AG04450 (cell line): ENCODE data around the gene NUDT1. TPM values are rescaled to one million over a fixed set of nuclear protein-coding genes. Genes with fewer than 3 reads are reported as not detected.

ENCODE experiments used
- CTCF ChIA-PET: fragments of 300-600, 350-600 bp; formaldehyde crosslinking; extraction: SDS; loops from one replicate; lab custom pipeline; 2022; ENCODE audit warnings: antibody characterized with exemption, inconsistent platforms; lab: Charles Lee
- POLR2A ChIA-PET: fragments of 350-600 bp; formaldehyde crosslinking; extraction: SDS; loops from one replicate; lab custom pipeline; 2021; ENCODE audit warnings: antibody characterized with exemption, inconsistent platforms; lab: Yijun Ruan, JAX
- DNase-seq: peaks from one replicate; pipeline ENCODE4 v3.0.0-alpha.2; 2011; ENCODE audit warnings: low read depth, low spot score
- H3K27ac ChIP-seq: one replicate; pipeline ENCODE4 v1.5.1; 2012; ENCODE audit warnings: low read depth, low read length, control low read depth
- H3K27me3 ChIP-seq: one replicate; pipeline ENCODE4 v1.6.0; 2012; ENCODE audit warnings: low read length; ENCODE audit not compliant: control insufficient read depth, insufficient read depth
- H3K4me3 ChIP-seq: 2 replicates; pipeline ENCODE4 v1.5.1; 2011; ENCODE audit warnings: mild to moderate bottlenecking, low read depth, low read length, control low read depth
- H3K9me3 ChIP-seq: 2 replicates; pipeline ENCODE4 v1.5.1; 2012; ENCODE audit warnings: low read length; ENCODE audit not compliant: control insufficient read depth, insufficient read depth
- CTCF ChIP-seq: IDR thresholded peaks from 2 replicates; pipeline ENCODE4 v1.5.1; 2011; ENCODE audit warnings: low read depth, low read length, control low read depth, inconsistent platforms
- polyA plus RNA-seq: library from polyadenylated mRNA; depleted of rRNA; stranded (reverse); fragments of >200 nt; gene quantifications from 2 replicates; pipeline ENCODE4 v1.2.3, GENCODE V29; 2011

Gene NUDT1
- polyA plus RNA-seq, 1 experiment, result 11.5 TPM

GRCh38 chr7:2199956-2200583 lies 42.0 kb upstream of the NUDT1 start:
- no peak for TF ChIP-seq CTCF
- POLR2A ChIA-PET, result no interaction called here
- no peak overlapping the region for H3K27ac ChIP-seq
- no peak for DNase-seq
- H3K27me3 ChIP-seq, result no peaks in the 10 kb centered on the region
- H3K4me3 ChIP-seq, result no peak overlapping the region
- H3K9me3 ChIP-seq, result peaks cover 15% of the 10 kb centered on the region
- CTCF ChIA-PET, result no interaction called here

- no peaks in the 10 kb centered on the region for H3K27me3 ChIP-seq
- no peak for TF ChIP-seq CTCF
- POLR2A ChIA-PET, result interaction anchor here (0.5 kb wide), 1 partner anchor 50 kb away, joined by 9 read pairs; no protein-coding TSS in a partner anchor
- CTCF ChIA-PET, result no interaction called here
- H3K27ac ChIP-seq, result no peak overlapping the region
- DNase-seq, result no peak
- peaks cover 13% of the 10 kb centered on the region for H3K9me3 ChIP-seq
- no peak overlapping the region for H3K4me3 ChIP-seq
Observed at GRCh38 chr7:2200584-2200980, 41.4 kb upstream of the NUDT1 start.

GRCh38 chr7:2201128-2201527 lies 40.9 kb upstream of the NUDT1 start:
- Histone ChIP-seq H3K27ac (no peak overlapping the region), H3K4me3 (no peak overlapping the region), H3K9me3 (peaks cover 9% of the 10 kb centered on the region), H3K27me3 (no peaks in the 10 kb centered on the region)
- CTCF ChIA-PET, result no interaction called here
- DNase-seq, result no peak
- no peak for TF ChIP-seq CTCF
- POLR2A ChIA-PET, result interaction anchor here (0.5 kb wide), 1 partner anchor 50 kb away, joined by 9 read pairs; no protein-coding TSS in a partner anchor

GRCh38 chr7:2201686-2202360 lies 40.2 kb upstream of the NUDT1 start:
- Histone ChIP-seq H3K9me3 (peaks cover 3% of the 10 kb centered on the region; the same call in 1 of the 2 replicates), H3K4me3 (no peak overlapping the region), H3K27me3 (no peaks in the 10 kb centered on the region), H3K27ac (no peak overlapping the region)
- POLR2A ChIA-PET, result no interaction called here
- no peak for DNase-seq
- CTCF ChIA-PET, result no interaction called here
- no peak for TF ChIP-seq CTCF

- no peak for TF ChIP-seq CTCF
- H3K27ac ChIP-seq, result no peak overlapping the region
- ChIA-PET POLR2A (no interaction called here), CTCF (no interaction called here)
- no peak overlapping the region for H3K4me3 ChIP-seq
- DNase-seq, result no peak
- no peaks in the 10 kb centered on the region for H3K27me3 ChIP-seq
- H3K9me3 ChIP-seq, result peaks cover 2% of the 10 kb centered on the region; the same call in 1 of the 2 replicates
Observed at GRCh38 chr7:2202361-2202761, 39.7 kb upstream of the NUDT1 start.
